Activated naive CD8-positive, alpha-beta T cell treated with anti-CD3 and anti-CD28 coated beads, Interleukin-2, amount 10 ng/mL, durations not matched to agents 7 days and 5 days (primary cell): ENCODE results near the gene KCNH1. TPM values are rescaled to one million over a fixed set of nuclear protein-coding genes. Genes with fewer than 3 reads are reported as not detected.
"Not testable (repeated sequence)": the region's sequence is repeated elsewhere in the genome, so short reads cannot be mapped to it uniquely, and the experiment has no call there.

ENCODE experiments used
- ATAC-seq: fragments of 150-1000 bp; cut with Tn5 transposase; one replicate; pipeline ENCODE4 v1.10.0; 2021; ENCODE audit warnings: low read depth, moderate library complexity
- POLR2A ChIA-PET: fragments of 350-600 bp; sonication (Branson Sonifier 250); formaldehyde crosslinking; loops from one replicate; lab custom pipeline; 2021; ENCODE audit warnings: antibody characterized with exemption; lab: Charles Lee
- DNase-seq: peaks from one replicate; pipeline ENCODE4 v3.0.0; 2021
- H3K27ac Mint-ChIP-seq: one replicate; pipeline ENCODE4 v1.8.0; 2022; ENCODE audit warnings: mild to moderate bottlenecking, mixed read lengths
- H3K27me3 Mint-ChIP-seq: one replicate; pipeline ENCODE4 v1.8.0; 2022; ENCODE audit warnings: mild to moderate bottlenecking, moderate library complexity, mixed read lengths
- H3K36me3 Mint-ChIP-seq: one replicate; pipeline ENCODE4 v1.8.0; 2021; ENCODE audit warnings: mild to moderate bottlenecking, mixed read lengths
- H3K4me1 Mint-ChIP-seq: one replicate; pipeline ENCODE4 v1.8.0; 2021; ENCODE audit warnings: mixed read lengths
- H3K4me3 Mint-ChIP-seq: one replicate; pipeline ENCODE4 v1.8.0; 2022; ENCODE audit warnings: mild to moderate bottlenecking, moderate library complexity, mixed read lengths
- H3K9me3 Mint-ChIP-seq: one replicate; pipeline ENCODE4 v1.8.0; 2021; ENCODE audit warnings: mixed read lengths
- total RNA-seq, 2 experiments: library from RNA; stranded (reverse); gene quantifications; one replicate each; pipeline ENCODE4 v1.2.3, GENCODE V29; 2021

The KCNH1 gene
- total RNA-seq, 2 experiments from 2014 or later = not detected

DNA sequence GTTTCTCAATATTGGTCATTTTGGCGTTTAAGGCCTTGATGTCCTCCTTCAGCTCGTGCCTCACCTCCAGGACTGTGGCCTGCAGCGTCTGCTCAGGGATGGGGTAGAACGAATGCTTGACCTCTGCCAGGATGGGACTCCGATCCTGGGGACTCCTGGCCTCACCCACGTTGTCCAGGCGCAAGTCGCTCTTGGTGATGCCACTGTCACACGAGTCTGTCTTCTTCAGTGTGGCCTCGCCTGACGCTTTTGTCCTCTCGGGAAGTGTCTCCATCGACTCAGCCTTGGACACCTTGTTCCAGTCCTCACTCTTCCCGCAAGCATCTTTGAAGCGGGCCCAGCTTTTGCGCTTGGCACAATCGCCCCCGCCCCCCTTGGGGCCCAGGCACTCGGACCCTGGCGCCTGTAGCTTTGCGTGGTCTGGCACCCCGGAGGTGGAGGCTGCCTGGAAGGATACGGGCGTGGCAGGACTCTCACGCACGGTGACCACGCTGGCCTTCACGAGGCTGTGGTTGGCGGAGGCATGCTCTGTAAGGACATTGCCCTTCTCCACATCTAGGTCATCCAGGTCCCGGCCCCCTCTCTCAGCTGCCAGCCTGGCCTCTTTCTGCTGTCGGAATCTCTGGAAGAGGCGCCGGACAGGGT, 450.4 kb downstream of the KCNH1 start:
- Mint-ChIP-seq H3K4me1 (peaks cover 4% of the 10 kb centered on the region), H3K4me3 (no peak overlapping the region), H3K27me3 (no peaks in the 10 kb centered on the region), H3K9me3 (no peaks in the 10 kb centered on the region), H3K36me3 (no peaks in the 10 kb centered on the region), H3K27ac (no peak overlapping the region)
- ATAC-seq (no peak), DNase-seq (no peak)
- POLR2A ChIA-PET = no interaction called here

DNA sequence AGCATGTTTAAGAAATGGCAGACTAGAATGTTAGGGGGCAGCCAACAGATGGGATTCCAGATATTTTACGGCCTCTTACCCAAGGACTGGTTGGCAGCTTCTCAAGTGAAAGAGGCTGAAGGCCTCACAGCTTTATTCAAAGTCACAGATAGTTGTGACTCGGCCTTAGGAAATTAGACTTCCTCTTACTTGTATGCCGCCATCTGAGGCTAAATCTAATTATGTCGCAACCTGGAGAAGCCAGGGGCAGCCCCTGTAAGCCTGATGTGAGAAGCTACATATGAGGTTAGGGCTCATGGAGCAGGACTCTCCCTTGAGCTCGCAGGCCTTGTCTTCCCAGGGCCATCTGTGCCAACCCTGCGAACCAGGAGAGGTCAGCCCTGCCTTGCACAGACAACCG, 452.8 kb downstream of the KCNH1 start:
- DNase-seq = no peak
- Mint-ChIP-seq H3K4me3 (no peak overlapping the region), H3K9me3 (no peaks in the 10 kb centered on the region), H3K36me3 (no peaks in the 10 kb centered on the region), H3K27ac (no peak overlapping the region), H3K27me3 (no peaks in the 10 kb centered on the region), H3K4me1 (no peaks in the 10 kb centered on the region)
- no peak for ATAC-seq
- POLR2A ChIA-PET = no interaction called here

DNA sequence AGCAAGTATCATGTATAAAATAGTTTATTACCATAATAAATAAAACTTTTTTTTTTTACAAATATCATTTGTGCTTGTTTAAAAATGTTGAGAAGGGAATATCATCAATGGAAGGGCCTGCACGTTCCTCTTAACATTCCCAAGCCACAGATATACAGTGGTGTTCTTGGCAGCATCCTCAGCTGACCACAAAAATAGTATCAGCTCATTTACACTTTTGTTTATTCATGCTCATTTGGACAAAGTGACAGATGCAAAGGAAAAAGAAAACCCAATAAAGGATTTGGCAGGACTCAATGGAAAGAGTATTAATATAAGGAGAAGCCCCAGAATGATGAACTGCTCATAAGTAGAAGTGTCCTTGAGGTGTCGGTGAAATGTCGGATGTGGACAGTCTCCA, 455.6 kb downstream of the KCNH1 start:
- POLR2A ChIA-PET = no interaction called here
- Mint-ChIP-seq H3K4me1 (no peaks in the 10 kb centered on the region), H3K36me3 (no peaks in the 10 kb centered on the region), H3K4me3 (no peak overlapping the region), H3K27me3 (no peaks in the 10 kb centered on the region), H3K9me3 (no peaks in the 10 kb centered on the region), H3K27ac (no peak overlapping the region)
- ATAC-seq (no peak), DNase-seq (no peak)

DNA sequence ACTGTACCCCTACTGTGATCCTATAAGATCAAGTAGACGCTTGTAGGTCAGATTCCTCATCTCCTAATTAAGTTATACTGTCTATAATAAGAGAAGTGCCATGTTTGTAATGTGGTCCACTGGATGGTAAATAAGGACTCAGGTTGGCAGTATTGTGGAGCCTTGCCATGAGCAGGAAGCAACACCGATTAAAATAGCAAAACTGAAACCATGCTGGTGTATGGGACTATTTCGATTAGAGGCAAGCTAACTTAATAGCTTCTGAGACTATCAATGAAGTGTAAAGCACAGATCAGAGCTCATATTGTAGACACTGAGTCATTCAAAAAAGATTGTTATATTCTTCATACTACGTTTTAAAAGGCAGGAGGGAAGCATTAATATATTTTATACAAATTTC, 456.4 kb downstream of the KCNH1 start:
- Mint-ChIP-seq H3K4me1 (no peaks in the 10 kb centered on the region), H3K27me3 (no peaks in the 10 kb centered on the region), H3K4me3 (no peak overlapping the region), H3K36me3 (no peaks in the 10 kb centered on the region), H3K27ac (no peak overlapping the region), H3K9me3 (no peaks in the 10 kb centered on the region)
- POLR2A ChIA-PET = no interaction called here
- ATAC-seq (no peak), DNase-seq (no peak)

DNA sequence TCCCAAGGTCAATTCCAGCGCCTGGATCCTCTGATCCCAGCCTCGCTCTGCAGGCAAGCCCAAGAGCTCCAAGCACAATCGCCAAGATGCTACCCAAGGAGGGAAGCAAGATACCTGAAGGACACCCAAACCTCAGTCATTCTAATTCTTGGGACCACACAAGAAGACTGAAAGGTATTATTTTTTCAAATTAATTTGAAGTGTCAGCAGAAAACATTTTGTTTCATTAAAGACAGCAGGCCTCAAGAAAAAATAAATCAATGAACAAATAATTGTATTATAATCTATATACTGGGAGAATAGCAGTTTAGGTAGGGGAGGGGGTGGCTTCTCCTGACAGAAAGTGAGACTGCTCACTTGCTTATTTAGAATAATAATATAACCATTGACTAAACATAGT, 457.4 kb downstream of the KCNH1 start:
- H3K9me3 Mint-ChIP-seq = no peaks in the 10 kb centered on the region
- no peaks in the 10 kb centered on the region for H3K27me3 Mint-ChIP-seq
- DNase-seq = no peak
- POLR2A ChIA-PET = no interaction called here
- H3K4me3 Mint-ChIP-seq = no peak overlapping the region
- no peaks in the 10 kb centered on the region for H3K4me1 Mint-ChIP-seq
- no peak for ATAC-seq
- H3K27ac Mint-ChIP-seq = no peak overlapping the region
- no peaks in the 10 kb centered on the region for H3K36me3 Mint-ChIP-seq

DNA sequence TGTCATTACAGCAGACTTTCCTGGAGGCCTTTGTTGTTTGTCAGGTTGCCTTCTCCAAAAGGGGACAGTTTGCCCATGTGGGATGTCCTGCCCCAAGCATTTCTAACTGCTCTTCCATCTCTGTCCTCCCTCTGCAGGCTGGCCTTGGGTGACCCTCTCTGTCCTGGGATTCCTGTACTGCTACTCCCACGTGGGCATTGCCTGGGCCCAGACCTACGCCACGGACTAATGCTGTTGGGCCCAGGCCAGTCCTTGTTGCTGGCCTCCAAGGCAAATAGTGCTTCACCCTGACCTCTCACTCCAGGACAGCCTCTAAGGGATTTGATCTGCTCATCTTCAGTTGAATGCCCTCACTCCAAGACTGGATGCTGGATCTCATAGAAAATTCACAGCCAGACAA, 459.8 kb downstream of the KCNH1 start:
- Mint-ChIP-seq H3K9me3 (no peaks in the 10 kb centered on the region), H3K4me1 (no peaks in the 10 kb centered on the region), H3K27me3 (no peaks in the 10 kb centered on the region), H3K27ac (no peak overlapping the region), H3K36me3 (no peaks in the 10 kb centered on the region), H3K4me3 (no peak overlapping the region)
- ATAC-seq = no peak
- POLR2A ChIA-PET = no interaction called here
- no peak for DNase-seq

DNA sequence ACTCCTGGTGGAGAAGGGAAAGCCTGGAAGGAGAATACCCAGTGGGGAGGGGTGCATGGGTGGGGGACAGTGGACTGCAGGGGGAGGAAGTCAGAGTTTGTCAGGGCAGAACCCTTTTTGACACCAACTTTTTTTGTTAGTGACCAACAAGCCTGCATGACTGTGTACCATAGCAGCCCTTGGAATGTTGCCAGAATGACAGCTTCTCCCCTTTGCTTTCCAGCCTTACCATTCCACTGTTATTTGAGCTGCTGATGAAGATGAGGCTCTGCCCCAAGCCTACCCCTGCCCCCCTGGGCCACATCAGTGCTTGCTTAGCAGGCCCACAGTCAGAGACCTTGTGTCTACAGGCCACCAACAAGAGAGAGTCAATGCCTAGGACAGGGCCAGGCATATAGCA, 464.0 kb downstream of the KCNH1 start:
- no peak for ATAC-seq
- Mint-ChIP-seq H3K9me3 (no peaks in the 10 kb centered on the region), H3K27me3 (no peaks in the 10 kb centered on the region), H3K36me3 (no peaks in the 10 kb centered on the region), H3K4me3 (no peak overlapping the region), H3K27ac (no peak overlapping the region), H3K4me1 (no peaks in the 10 kb centered on the region)
- POLR2A ChIA-PET = no interaction called here
- no peak for DNase-seq

DNA sequence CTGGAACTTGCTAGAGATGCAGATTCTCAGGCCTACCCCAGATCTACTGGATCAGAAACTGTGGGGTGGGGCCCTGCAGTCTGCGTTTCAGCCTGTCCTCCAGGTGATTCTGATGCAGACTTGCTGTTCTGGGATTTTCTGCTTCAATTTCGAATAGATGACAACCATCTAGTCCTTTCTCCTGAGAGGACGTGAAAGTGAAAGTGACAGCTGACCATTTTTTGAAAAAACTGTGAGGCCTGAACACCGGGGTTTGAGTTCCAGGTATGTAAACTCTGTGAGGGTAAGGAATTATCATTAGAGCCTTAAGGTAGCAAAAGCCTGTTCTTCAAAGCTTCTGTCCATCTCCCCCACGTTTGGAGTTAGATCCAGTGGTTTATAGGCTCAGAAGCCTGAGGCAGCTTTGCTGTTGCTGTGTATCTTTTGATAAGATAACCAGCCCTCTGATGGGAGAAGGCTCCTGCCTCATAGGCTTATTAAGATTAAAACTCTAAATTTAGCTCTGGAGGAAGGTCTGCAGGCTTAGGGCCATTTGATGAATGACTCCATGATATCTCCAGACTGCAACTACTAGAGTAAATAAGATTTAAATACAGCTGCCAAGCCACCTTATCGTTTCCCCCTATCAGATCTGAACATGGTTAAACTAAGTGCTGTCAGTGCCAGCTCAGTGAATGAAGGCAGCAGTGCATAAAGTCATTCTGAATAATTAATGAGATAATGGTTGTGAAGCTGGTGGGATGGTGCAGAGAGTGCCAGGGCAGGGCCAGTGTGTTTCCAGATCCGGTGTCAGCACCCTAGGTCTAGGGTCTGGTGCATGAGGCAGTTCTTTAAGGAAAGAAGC, 470.0 kb downstream of the KCNH1 start:
- no peak overlapping the region for H3K4me3 Mint-ChIP-seq
- H3K27me3 Mint-ChIP-seq = no peaks in the 10 kb centered on the region
- no peaks in the 10 kb centered on the region for H3K9me3 Mint-ChIP-seq
- no peaks in the 10 kb centered on the region for H3K36me3 Mint-ChIP-seq
- no peak for DNase-seq
- no peak overlapping the region for H3K27ac Mint-ChIP-seq
- no peak for ATAC-seq
- POLR2A ChIA-PET = no interaction called here
- peaks cover 9% of the 10 kb centered on the region for H3K4me1 Mint-ChIP-seq

DNA sequence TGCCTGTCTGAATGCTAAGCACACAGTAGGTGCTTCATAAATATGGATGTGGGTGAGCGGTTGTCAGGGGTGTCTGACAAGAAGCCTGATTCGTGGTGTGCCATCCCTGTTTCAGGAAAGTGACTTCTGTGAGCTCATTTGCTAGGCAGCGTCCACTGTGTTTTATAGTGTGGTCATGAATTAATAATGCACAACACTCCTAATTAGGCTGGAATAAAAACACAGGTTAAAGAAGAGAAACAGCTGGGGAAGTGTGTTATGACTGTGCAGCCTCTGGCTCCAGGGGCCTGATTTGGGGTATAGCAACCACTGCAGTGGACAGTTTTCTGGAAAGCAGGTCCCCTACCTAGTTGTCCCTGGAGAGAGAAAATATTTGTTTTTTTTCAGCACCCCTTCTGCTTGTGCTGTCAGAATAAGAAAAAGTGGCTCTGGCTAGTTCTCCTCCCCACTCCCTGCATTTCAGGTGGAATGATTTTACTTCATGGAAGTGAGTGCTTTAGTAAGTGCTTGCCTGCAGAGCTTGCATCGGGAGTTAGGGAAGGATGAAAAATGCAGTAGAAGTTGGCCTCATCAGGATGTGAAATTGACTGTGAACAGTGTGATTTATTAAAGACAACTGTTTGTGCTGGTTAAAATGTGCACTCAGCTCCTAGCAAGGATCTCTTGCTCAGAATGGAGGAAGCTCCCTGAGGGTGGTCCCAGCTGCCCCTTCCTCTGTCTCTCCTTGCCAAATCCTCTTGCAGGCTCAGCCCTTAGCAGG, 471.5 kb downstream of the KCNH1 start:
- POLR2A ChIA-PET = no interaction called here
- peaks cover 9% of the 10 kb centered on the region for H3K4me1 Mint-ChIP-seq

DNA sequence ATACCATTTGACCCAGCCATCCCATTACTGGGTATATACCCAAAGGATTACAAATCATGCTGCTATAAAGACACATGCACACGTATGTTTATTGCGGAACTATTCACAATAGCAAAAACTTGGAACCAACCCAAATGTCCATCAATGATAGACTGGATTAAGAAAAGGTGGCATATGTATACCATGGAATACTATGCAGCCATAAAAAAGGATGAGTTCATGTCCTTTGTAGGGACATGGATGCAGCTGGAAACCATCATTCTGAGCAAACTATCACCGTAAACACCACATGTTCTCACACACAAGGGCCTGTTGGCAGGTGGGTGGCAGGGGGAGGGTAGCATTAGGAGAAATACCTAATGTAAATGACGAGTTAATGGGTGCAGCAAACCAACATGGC, 472.4 kb downstream of the KCNH1 start:
- H3K4me1 Mint-ChIP-seq, H3K27ac Mint-ChIP-seq, H3K9me3 Mint-ChIP-seq, H3K27me3 Mint-ChIP-seq, DNase-seq, H3K36me3 Mint-ChIP-seq, ATAC-seq, H3K4me3 Mint-ChIP-seq, POLR2A ChIA-PET: not testable (repeated sequence)

More for the DNA sequence above, 471.5 kb downstream of the KCNH1 start:
- DNase-seq (no peak), ATAC-seq (no peak)
- Mint-ChIP-seq H3K9me3 (peaks cover 4% of the 10 kb centered on the region), H3K36me3 (no peaks in the 10 kb centered on the region), H3K27me3 (peaks cover 2% of the 10 kb centered on the region), H3K4me3 (no peak overlapping the region), H3K27ac (no peak overlapping the region)

DNA sequence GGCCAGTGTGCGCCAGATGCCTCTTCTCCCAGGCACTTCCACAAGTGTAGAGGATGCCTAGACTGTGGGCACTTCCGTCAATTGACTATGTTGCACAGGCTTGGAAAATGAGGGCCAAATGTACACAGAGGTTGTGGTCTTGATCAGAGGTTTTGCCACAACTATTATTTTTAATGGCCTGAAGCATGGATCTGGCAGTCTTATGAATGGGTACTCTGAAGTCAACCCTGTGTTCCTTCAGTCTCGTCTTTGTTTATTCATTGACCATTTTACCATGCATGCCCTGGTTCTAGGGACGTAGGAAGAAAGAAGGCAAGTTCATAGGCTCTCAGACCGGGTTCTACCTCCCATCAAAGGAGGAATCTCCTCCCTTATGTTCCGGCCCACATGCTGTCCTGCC, 476.1 kb downstream of the KCNH1 start:
- H3K4me3 Mint-ChIP-seq = no peak overlapping the region
- ATAC-seq = no peak
- peaks cover 7% of the 10 kb centered on the region for H3K9me3 Mint-ChIP-seq
- H3K36me3 Mint-ChIP-seq = no peaks in the 10 kb centered on the region
- no peak overlapping the region for H3K27ac Mint-ChIP-seq
- H3K4me1 Mint-ChIP-seq = no peaks in the 10 kb centered on the region
- peaks cover 2% of the 10 kb centered on the region for H3K27me3 Mint-ChIP-seq
- no peak for DNase-seq
- POLR2A ChIA-PET = no interaction called here

DNA sequence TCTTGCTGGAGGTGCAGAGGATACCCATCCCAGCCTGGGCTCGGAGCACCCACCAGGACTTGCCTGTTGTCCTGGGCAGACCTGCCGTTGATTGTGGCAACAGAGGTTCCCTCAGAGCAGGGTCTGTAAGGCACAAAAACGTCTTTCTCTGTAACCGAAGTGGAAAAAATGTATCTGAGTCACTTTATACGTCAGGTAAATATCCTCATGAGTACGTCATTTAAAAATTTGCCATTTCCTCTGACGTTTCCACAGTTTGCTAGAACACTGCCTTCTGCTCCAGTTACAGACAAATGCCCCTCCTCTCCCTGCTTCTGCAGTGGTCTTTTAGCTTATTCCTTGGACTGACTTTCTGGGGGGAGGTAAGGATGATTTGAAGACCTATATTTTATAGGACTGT, 478.4 kb downstream of the KCNH1 start:
- DNase-seq (no peak), ATAC-seq (no peak)
- Mint-ChIP-seq H3K27me3 (peaks cover 2% of the 10 kb centered on the region), H3K36me3 (no peaks in the 10 kb centered on the region), H3K27ac (no peak overlapping the region), H3K4me3 (no peak overlapping the region), H3K4me1 (no peaks in the 10 kb centered on the region), H3K9me3 (peaks cover 7% of the 10 kb centered on the region)
- POLR2A ChIA-PET = no interaction called here

DNA sequence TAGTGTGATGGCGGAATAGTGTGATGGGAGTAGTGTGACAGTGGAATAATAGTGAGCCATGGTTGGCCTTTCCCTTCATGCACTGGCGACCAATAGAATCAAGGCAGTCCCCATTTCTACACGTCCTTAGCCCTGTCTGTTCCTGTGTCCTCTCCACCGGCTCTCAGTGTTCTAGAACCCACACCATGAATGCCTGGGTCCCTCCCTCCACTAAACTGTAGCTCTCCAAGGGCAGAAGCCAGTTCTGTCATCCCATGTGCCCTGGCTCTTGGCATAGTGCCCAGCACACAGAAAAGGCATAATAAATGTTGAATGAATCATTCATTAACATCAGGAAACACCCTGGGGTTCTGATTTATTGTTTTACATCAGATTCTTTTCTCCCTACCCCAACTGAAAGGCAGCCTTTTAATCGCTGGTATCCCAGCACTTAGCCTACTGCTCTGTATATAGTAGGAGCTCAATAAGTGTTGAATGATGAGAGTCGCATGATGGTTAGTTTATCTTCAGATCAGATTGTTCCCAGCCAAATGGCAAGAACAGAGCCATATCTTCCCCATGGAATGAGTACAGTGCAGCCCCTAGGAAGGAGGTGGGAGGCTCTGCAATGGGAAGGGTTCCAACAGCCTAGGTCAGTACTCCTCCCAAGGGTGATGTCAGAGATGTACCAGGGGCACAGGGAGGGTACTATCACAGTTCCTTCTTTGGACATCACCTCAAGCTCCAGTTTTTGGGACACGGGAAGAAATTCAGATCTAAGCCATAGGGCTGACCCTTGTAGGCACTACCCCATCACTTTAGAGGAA, 479.6 kb downstream of the KCNH1 start:
- ATAC-seq (peak; percentile 60), DNase-seq (no peak)
- Mint-ChIP-seq H3K9me3 (peaks cover 7% of the 10 kb centered on the region), H3K27me3 (peaks cover 6% of the 10 kb centered on the region), H3K4me3 (no peak overlapping the region), H3K4me1 (no peaks in the 10 kb centered on the region), H3K36me3 (no peaks in the 10 kb centered on the region), H3K27ac (no peak overlapping the region)
- POLR2A ChIA-PET = no interaction called here
